Gastrocnemius medialis (tissue), 4 donors: ENCODE data around the gene PADI3.

Experiments used
- CTCF ChIP-seq, 5 experiments: fragments of 450-650 bp in 3 of 5; fragments of 200-600 bp in 2 of 5; sonication (generic) in 2 of 5; IDR thresholded peaks in 4 of 5; conservative IDR thresholded peaks in 1 of 5; 1 replicate in 4 of 5; 2 replicates in 1 of 5; pipeline ENCODE4 v1.5.1; 2016 to 2019; ENCODE audit warnings: antibody characterized with exemption in 5 of 5, mild to moderate bottlenecking in 3 of 5, moderate library complexity in 3 of 5
- POLR2A ChIP-seq, 2 donors: fragments of 450-650 bp; IDR thresholded peaks; one replicate each; pipeline ENCODE4 v1.6.1; 2017; ENCODE audit warnings: antibody characterized with exemption in 2 of 2, mild to moderate bottlenecking in 2 of 2, moderate library complexity in 2 of 2

- no peak for TF ChIP-seq CTCF (IDR thresholded peaks at IDR 0.05 in 4 of 5, conservative IDR thresholded peaks at IDR 0.05 in 1 of 5)
- no peak for TF ChIP-seq POLR2A (IDR thresholded peaks at IDR 0.05)
These were observed 41.4 kb upstream of the PADI3 start for GRCh38 chr1:17207540-17207939.
